ENCODE data around the gene FILIP1L. TPM values are rescaled to one million over a fixed set of nuclear protein-coding genes. Genes with fewer than 3 reads are reported as not detected.
A peak's percentile ranks its signal among the peaks of the same experiment; 100 is the strongest.

FILIP1L gene
- total and polyA plus RNA-seq, 4 donors: 4.8 to 18.7 (median 6.7) TPM

GRCh38 chr3:100129941-100130340 lies 15.6 kb upstream of the FILIP1L start:
- H3K27me3 ChIP-seq (ENCODE audit: control insufficient read depth, insufficient read depth, low read length): no peaks in the 10 kb centered on the region
- no peak overlapping the region for H3K4me3 ChIP-seq (ENCODE audit: low read depth, low read length)
- no peak overlapping the region for H3K27ac ChIP-seq (ENCODE audit: low read depth, low read length)
- no peak for DNase-seq (ENCODE audit: low read depth in 4 of 6, low spot score in 6 of 6)
- H3K36me3 ChIP-seq (ENCODE audit: control insufficient read depth, insufficient read depth, low read length): no peaks in the 10 kb centered on the region
- no peaks in the 10 kb centered on the region for H3K4me1 ChIP-seq (ENCODE audit: control insufficient read depth, insufficient read depth, low read length)
- WGBS (ENCODE audit: insufficient coverage): 80% methylated on average over 1 of the region's 1 CpG
- no peaks in the 10 kb centered on the region for H3K9me3 ChIP-seq (ENCODE audit: control insufficient read depth, insufficient read depth, low read length)

- WGBS (ENCODE audit: insufficient coverage): no CpG with 5 or more reads among the region's 5 CpGs
- Histone ChIP-seq H3K4me1 (ENCODE audit: control insufficient read depth, insufficient read depth, low read length) (no peaks in the 10 kb centered on the region), H3K9me3 (ENCODE audit: control insufficient read depth, insufficient read depth, low read length) (no peaks in the 10 kb centered on the region), H3K4me3 (ENCODE audit: low read depth, low read length) (no peak overlapping the region), H3K36me3 (ENCODE audit: control insufficient read depth, insufficient read depth, low read length) (no peaks in the 10 kb centered on the region), H3K27ac (ENCODE audit: low read depth, low read length) (no peak overlapping the region), H3K27me3 (ENCODE audit: control insufficient read depth, insufficient read depth, low read length) (no peaks in the 10 kb centered on the region)
- no peak for DNase-seq (ENCODE audit: low read depth in 4 of 6, low spot score in 6 of 6)
Observed at GRCh38 chr3:100128565-100128964, 14.3 kb upstream of the FILIP1L start.

GRCh38 chr3:100127792-100128191 lies 13.5 kb upstream of the FILIP1L start:
- no peaks in the 10 kb centered on the region for H3K4me1 ChIP-seq (ENCODE audit: control insufficient read depth, insufficient read depth, low read length)
- H3K27me3 ChIP-seq (ENCODE audit: control insufficient read depth, insufficient read depth, low read length): no peaks in the 10 kb centered on the region
- no peak overlapping the region for H3K27ac ChIP-seq (ENCODE audit: low read depth, low read length)
- no peaks in the 10 kb centered on the region for H3K36me3 ChIP-seq (ENCODE audit: control insufficient read depth, insufficient read depth, low read length)
- H3K9me3 ChIP-seq (ENCODE audit: control insufficient read depth, insufficient read depth, low read length): no peaks in the 10 kb centered on the region
- DNase-seq (ENCODE audit: low read depth in 4 of 6, low spot score in 6 of 6): no peak
- no peak overlapping the region for H3K4me3 ChIP-seq (ENCODE audit: low read depth, low read length)
- WGBS (ENCODE audit: insufficient coverage): 90% methylated on average over 2 of the region's 2 CpGs

- H3K4me1 ChIP-seq (ENCODE audit: control insufficient read depth, insufficient read depth, low read length): no peaks in the 10 kb centered on the region
- H3K9me3 ChIP-seq (ENCODE audit: control insufficient read depth, insufficient read depth, low read length): no peaks in the 10 kb centered on the region
- no peaks in the 10 kb centered on the region for H3K36me3 ChIP-seq (ENCODE audit: control insufficient read depth, insufficient read depth, low read length)
- no peak overlapping the region for H3K4me3 ChIP-seq (ENCODE audit: low read depth, low read length)
- WGBS (ENCODE audit: insufficient coverage): 51% methylated on average over 2 of the region's 5 CpGs
- no peak for DNase-seq (ENCODE audit: low read depth in 4 of 6, low spot score in 6 of 6)
- no peak overlapping the region for H3K27ac ChIP-seq (ENCODE audit: low read depth, low read length)
- no peaks in the 10 kb centered on the region for H3K27me3 ChIP-seq (ENCODE audit: control insufficient read depth, insufficient read depth, low read length)
Observed at GRCh38 chr3:100125161-100125938, 11.0 kb upstream of the FILIP1L start.

- H3K4me1 ChIP-seq (ENCODE audit: control insufficient read depth, insufficient read depth, low read length): no peaks in the 10 kb centered on the region
- H3K9me3 ChIP-seq (ENCODE audit: control insufficient read depth, insufficient read depth, low read length): no peaks in the 10 kb centered on the region
- WGBS (ENCODE audit: insufficient coverage): 76% methylated on average over 4 of the region's 5 CpGs
- no peak for DNase-seq (ENCODE audit: low read depth in 4 of 6, low spot score in 6 of 6)
- H3K36me3 ChIP-seq (ENCODE audit: control insufficient read depth, insufficient read depth, low read length): no peaks in the 10 kb centered on the region
- no peaks in the 10 kb centered on the region for H3K27me3 ChIP-seq (ENCODE audit: control insufficient read depth, insufficient read depth, low read length)
- no peak overlapping the region for H3K4me3 ChIP-seq (ENCODE audit: low read depth, low read length)
- no peak overlapping the region for H3K27ac ChIP-seq (ENCODE audit: low read depth, low read length)
Observed at GRCh38 chr3:100124201-100124761, 10.0 kb upstream of the FILIP1L start.

GRCh38 chr3:100123112-100123511 lies 8.8 kb upstream of the FILIP1L start:
- 72% methylated on average over 4 of the region's 4 CpGs for WGBS (ENCODE audit: insufficient coverage)
- H3K27me3 ChIP-seq (ENCODE audit: control insufficient read depth, insufficient read depth, low read length): no peaks in the 10 kb centered on the region
- no peak overlapping the region for H3K4me3 ChIP-seq (ENCODE audit: low read depth, low read length)
- no peaks in the 10 kb centered on the region for H3K36me3 ChIP-seq (ENCODE audit: control insufficient read depth, insufficient read depth, low read length)
- DNase-seq (ENCODE audit: low read depth in 4 of 6, low spot score in 6 of 6): no peak
- H3K9me3 ChIP-seq (ENCODE audit: control insufficient read depth, insufficient read depth, low read length): no peaks in the 10 kb centered on the region
- no peak overlapping the region for H3K27ac ChIP-seq (ENCODE audit: low read depth, low read length)
- H3K4me1 ChIP-seq (ENCODE audit: control insufficient read depth, insufficient read depth, low read length): no peaks in the 10 kb centered on the region

- no peaks in the 10 kb centered on the region for H3K4me1 ChIP-seq (ENCODE audit: control insufficient read depth, insufficient read depth, low read length)
- no peaks in the 10 kb centered on the region for H3K9me3 ChIP-seq (ENCODE audit: control insufficient read depth, insufficient read depth, low read length)
- no peak overlapping the region for H3K4me3 ChIP-seq (ENCODE audit: low read depth, low read length)
- no peak overlapping the region for H3K27ac ChIP-seq (ENCODE audit: low read depth, low read length)
- WGBS (ENCODE audit: insufficient coverage): 43% methylated on average over 1 of the region's 2 CpGs
- H3K27me3 ChIP-seq (ENCODE audit: control insufficient read depth, insufficient read depth, low read length): no peaks in the 10 kb centered on the region
- peak in 1 of 6 donors; percentile 34 for DNase-seq (ENCODE audit: low read depth in 4 of 6, low spot score in 6 of 6)
- H3K36me3 ChIP-seq (ENCODE audit: control insufficient read depth, insufficient read depth, low read length): no peaks in the 10 kb centered on the region
Observed at GRCh38 chr3:100122321-100122720, 8.0 kb upstream of the FILIP1L start.

- 96% methylated on average over 5 of the region's 5 CpGs for WGBS (ENCODE audit: insufficient coverage)
Observed at GRCh38 chr3:100120693-100121092, 6.4 kb upstream of the FILIP1L start.

GRCh38 chr3:100120012-100120411 lies 5.7 kb upstream of the FILIP1L start:
- H3K36me3 ChIP-seq (ENCODE audit: control insufficient read depth, insufficient read depth, low read length): no peaks in the 10 kb centered on the region
- H3K27ac ChIP-seq (ENCODE audit: low read depth, low read length): no peak overlapping the region
- no peaks in the 10 kb centered on the region for H3K9me3 ChIP-seq (ENCODE audit: control insufficient read depth, insufficient read depth, low read length)
- H3K4me1 ChIP-seq (ENCODE audit: control insufficient read depth, insufficient read depth, low read length): no peaks in the 10 kb centered on the region
- no peaks in the 10 kb centered on the region for H3K27me3 ChIP-seq (ENCODE audit: control insufficient read depth, insufficient read depth, low read length)
- H3K4me3 ChIP-seq (ENCODE audit: low read depth, low read length): no peak overlapping the region
- DNase-seq (ENCODE audit: low read depth in 4 of 6, low spot score in 6 of 6): no peak
- WGBS (ENCODE audit: insufficient coverage): no CpG with 5 or more reads among the region's 1 CpG

More at GRCh38 chr3:100120693-100121092, 6.4 kb upstream of the FILIP1L start:
- H3K4me1 ChIP-seq (ENCODE audit: control insufficient read depth, insufficient read depth, low read length): no peaks in the 10 kb centered on the region
- H3K9me3 ChIP-seq (ENCODE audit: control insufficient read depth, insufficient read depth, low read length): no peaks in the 10 kb centered on the region
- no peaks in the 10 kb centered on the region for H3K36me3 ChIP-seq (ENCODE audit: control insufficient read depth, insufficient read depth, low read length)
- no peaks in the 10 kb centered on the region for H3K27me3 ChIP-seq (ENCODE audit: control insufficient read depth, insufficient read depth, low read length)
- no peak overlapping the region for H3K27ac ChIP-seq (ENCODE audit: low read depth, low read length)
- no peak for DNase-seq (ENCODE audit: low read depth in 4 of 6, low spot score in 6 of 6)
- H3K4me3 ChIP-seq (ENCODE audit: low read depth, low read length): no peak overlapping the region

- Histone ChIP-seq H3K4me3 (ENCODE audit: low read depth, low read length) (no peak overlapping the region), H3K9me3 (ENCODE audit: control insufficient read depth, insufficient read depth, low read length) (no peaks in the 10 kb centered on the region), H3K27ac (ENCODE audit: low read depth, low read length) (no peak overlapping the region), H3K27me3 (ENCODE audit: control insufficient read depth, insufficient read depth, low read length) (no peaks in the 10 kb centered on the region), H3K36me3 (ENCODE audit: control insufficient read depth, insufficient read depth, low read length) (no peaks in the 10 kb centered on the region), H3K4me1 (ENCODE audit: control insufficient read depth, insufficient read depth, low read length) (no peaks in the 10 kb centered on the region)
- no CpG with 5 or more reads among the region's 4 CpGs for WGBS (ENCODE audit: insufficient coverage)
- DNase-seq (ENCODE audit: low read depth in 4 of 6, low spot score in 6 of 6): no peak
Observed at GRCh38 chr3:100117093-100117492, 2.8 kb upstream of the FILIP1L start.
